K562 (cell line): ENCODE measurements around the gene C1orf87. TPM values are rescaled to one million over a fixed set of nuclear protein-coding genes. Genes with fewer than 3 reads are reported as not detected.

Experiments
- ATAC-seq: fragments of 200-7000 bp; cut with Tn5 transposase; 3 replicates; pipeline ENCODE4 v1.9.1; 2020; ENCODE audit warnings: moderate library complexity
- BruUV-seq: library from RNA; stranded (reverse); fragments of 400-500 nt; replicated peaks from 2 replicates; lab custom pipeline; 2021; lab: Mats Ljungman, UMichigan
- CTCF ChIA-PET: fragments of 300-600 bp; formaldehyde crosslinking; extraction: SDS; loops from one replicate; lab custom pipeline; 2021; ENCODE audit warnings: low intra/inter-chr PET ratio; lab: Yijun Ruan, JAX
- POLR2A ChIA-PET: fragments of 300-600, 350-650 bp; sonication (Branson Sonifier 250); formaldehyde crosslinking; extraction: SDS; loops from one replicate; lab custom pipeline; 2021; ENCODE audit warnings: antibody characterized with exemption, inconsistent platforms; lab: Yijun Ruan, JAX
- DNase-seq, 4 experiments: peaks; one replicate each; pipeline versions ENCODE4 v3.0.0 to v3.0.0-alpha.2; 2011 to 2018; ENCODE audit warnings: low spot score in 3 of 4, mixed read lengths in 3 of 4; ENCODE audit errors: extremely low read depth in 1 of 4
- FAIRE-seq: peaks from 2 replicates; lab custom pipeline; 2011; peaks lifted over from hg19 to GRCh38; lab: Jason Lieb, UNC
- H2AFZ ChIP-seq: 2 replicates; pipeline ENCODE4 v1.6.0; 2011; ENCODE audit warnings: low read depth, low read length, control low read depth, inconsistent platforms
- H3K27ac ChIP-seq: fragments of 200-600 bp; 3 replicates; pipeline ENCODE4 v1.8.0; 2011; ENCODE audit warnings: low read depth, mild to moderate bottlenecking, control low read depth, inconsistent platforms, low read length, moderate library complexity, mixed read lengths; ENCODE audit errors: extremely low read depth
- H3K27me3 ChIP-seq, 2 experiments: fragments of 300-600 bp in 1 of 2; 2 replicates in 1 of 2; 3 replicates in 1 of 2; pipeline versions ENCODE4 v1.6.0 to v1.8.0; 2011; ENCODE audit warnings: inconsistent platforms in 2 of 2, low read length in 2 of 2, mild to moderate bottlenecking in 1 of 2, mixed read lengths in 1 of 2, moderate library complexity in 1 of 2; ENCODE audit not compliant: control insufficient read depth in 2 of 2, insufficient read depth in 2 of 2
- H3K36me3 ChIP-seq: fragments of 300-600 bp; 3 replicates; pipeline ENCODE4 v1.8.0; 2011; ENCODE audit warnings: mild to moderate bottlenecking, low read length, inconsistent platforms; ENCODE audit not compliant: control insufficient read depth, insufficient read depth
- H3K4me1 ChIP-seq, 2 experiments: fragments of 200-600 bp in 1 of 2; replicated peaks in 1 of 2; 2 replicates in 1 of 2; 3 replicates in 1 of 2; pipeline versions ENCODE4 v1.5.1 to v1.8.0; 2011; ENCODE audit warnings: inconsistent platforms in 2 of 2, low read length in 2 of 2, mild to moderate bottlenecking in 1 of 2, mixed read lengths in 1 of 2, moderate library complexity in 1 of 2; ENCODE audit not compliant: control insufficient read depth in 2 of 2, insufficient read depth in 2 of 2
- H3K4me2 ChIP-seq: 2 replicates; pipeline ENCODE4 v1.6.1; 2011; ENCODE audit warnings: low read length, control low read depth, inconsistent platforms, mixed read lengths; ENCODE audit not compliant: insufficient read depth
- H3K4me3 ChIP-seq: fragments of 200-600 bp; sonication (generic), shearing (Covaris generic); 2 replicates; pipeline ENCODE4 v1.5.1; 2016; ENCODE audit warnings: control low read depth, inconsistent platforms
- H3K79me2 ChIP-seq: fragments of 200-600 bp; 3 replicates; pipeline ENCODE4 v1.8.0; 2011; ENCODE audit warnings: low read length, inconsistent platforms; ENCODE audit not compliant: control insufficient read depth, insufficient read depth
- H3K9ac ChIP-seq, 2 experiments: 2 replicates each; pipeline versions ENCODE4 v1.6.0 to v1.6.1; 2011; ENCODE audit warnings: low read depth in 2 of 2, low read length in 2 of 2, control low read depth in 1 of 2, inconsistent platforms in 1 of 2, mild to moderate bottlenecking in 1 of 2, mixed read lengths in 1 of 2; ENCODE audit not compliant: insufficient read depth in 1 of 2
- H3K9me1 ChIP-seq: one replicate; pipeline ENCODE4 v1.6.0; 2011; ENCODE audit warnings: inconsistent platforms, mild to moderate bottlenecking, low read length, moderate library complexity; ENCODE audit not compliant: control insufficient read depth, insufficient read depth
- H3K9me3 ChIP-seq: replicated peaks from 2 replicates; pipeline ENCODE4 v1.5.1; 2011; ENCODE audit warnings: low read depth, low read length, inconsistent platforms; ENCODE audit not compliant: control insufficient read depth, insufficient read depth
- H4K20me1 ChIP-seq: replicated peaks from 2 replicates; pipeline ENCODE4 v1.6.1; 2011; ENCODE audit warnings: low read length, inconsistent platforms, mixed read lengths; ENCODE audit not compliant: control insufficient read depth, insufficient read depth
- FOXA3 ChIP-seq, 2 experiments: fragments of 450-650 bp in 1 of 2; sonication (generic) in 1 of 2; formaldehyde crosslinking; IDR thresholded peaks in 1 of 2; conservative IDR thresholded peaks in 1 of 2; 2 replicates each; pipeline versions ENCODE4 v1.4.0 to v1.8.0; 2020 to 2022; ENCODE audit warnings: mild to moderate bottlenecking in 2 of 2, missing genetic modification reagents in 1 of 2
- HMG20B ChIP-seq: fragments of 250-450 bp; sonication (Bioruptor Pico); IDR thresholded peaks from 2 replicates; pipeline ENCODE4 v1.5.0; 2021; ENCODE audit warnings: mild to moderate bottlenecking
- JUN ChIP-seq, 2 experiments: sonication (generic) in 1 of 2; formaldehyde crosslinking in 1 of 2; IDR thresholded peaks; 2 replicates each; pipeline versions ENCODE4 v1.6.1 to v1.8.0; 2012 to 2022; ENCODE audit warnings: borderline replicate concordance in 2 of 2, mild to moderate bottlenecking in 2 of 2, improper control_type of control experiment in 1 of 2, low read depth in 1 of 2, low read length in 1 of 2, missing genetic modification reagents in 1 of 2
- MEIS2 ChIP-seq: fragments of 450-650 bp; IDR thresholded peaks from 2 replicates; pipeline ENCODE4 v1.6.1; 2014; ENCODE audit warnings: mild to moderate bottlenecking; ENCODE audit not compliant: partially characterized antibody
- PCBP1 ChIP-seq: fragments of 200-400 bp; formaldehyde crosslinking; IDR thresholded peaks from 2 replicates; pipeline ENCODE4 v1.6.1; 2018; ENCODE audit warnings: mild to moderate bottlenecking, low read depth, low read length; ENCODE audit not compliant: poor library complexity, severe bottlenecking
- PML ChIP-seq: IDR thresholded peaks from 2 replicates; pipeline ENCODE4 v1.6.1; 2012; ENCODE audit warnings: low read length, inconsistent platforms
- RBBP5 ChIP-seq: fragments of 200-600 bp; sonication (generic); IDR thresholded peaks from 2 replicates; pipeline ENCODE4 v1.6.1; 2012; ENCODE audit warnings: borderline replicate concordance, mild to moderate bottlenecking, low read length, control low read depth, inconsistent platforms; ENCODE audit not compliant: insufficient read depth, poor library complexity, severe bottlenecking
- TCF7L2 ChIP-seq: fragments of 150-350 bp; IDR thresholded peaks from 2 replicates; pipeline ENCODE4 v1.6.1; 2016; ENCODE audit warnings: low read depth, mild to moderate bottlenecking, low read length, moderate library complexity
- WGBS: fragments of 100-300 bp; shearing (Covaris generic); methylation state at CpG from one replicate; pipeline ENCODE4 v1.1.6; 2016; ENCODE audit warnings: low coverage, mixed read lengths; ENCODE audit not compliant: insufficient coverage; ENCODE audit errors: missing lambda C conversion rate; 5-methylcytosine and 5-hydroxymethylcytosine counted together
- in situ Hi-C: fragments of 300-500 bp; cut with MboI; formaldehyde crosslinking; loops from 4 replicates; pipeline ENCODE4 v1.15.0; 2018; ENCODE audit warnings: inconsistent platforms, mixed read lengths
- intact Hi-C: fragments of 100-400 bp; cut with micrococcal nuclease; formaldehyde crosslinking; loops from 2 replicates; pipeline ENCODE4 v1.14.2; 2022
- polyA plus RNA-seq, 8 experiments: library from polyadenylated mRNA; depleted of rRNA in 4 of 8; stranded (reverse) in 5 of 8; unstranded in 3 of 8; fragments of >200 nt; fragmentation: Nextera tagmentation in 2 of 8; fragmentation: Illumina TruSeq in 1 of 8; extraction: Ambion mirVana in 2 of 8; extraction: Trizol in 1 of 8; gene quantifications; 2 replicates each; pipeline versions ENCODE4 v1.2.1 to v1.2.3, GENCODE V29; 2011 to 2014; ENCODE audit warnings: inconsistent platforms in 1 of 8, missing spikeins in 1 of 8
- total RNA-seq, 7 experiments: library from RNA; depleted of rRNA in 6 of 7; stranded (reverse); fragments of >200 nt in 6 of 7; fragmentation: Illumina TruSeq in 2 of 7; extraction: Trizol in 2 of 7; gene quantifications; 2 replicates each; pipeline versions ENCODE4 v1.2.1 to v1.2.3, GENCODE V29; 2011 to 2021; ENCODE audit warnings: low replicate concordance in 1 of 7
- TF ChIP-seq, protein P1 (sequence below): sonication (generic); formaldehyde crosslinking; IDR thresholded peaks from 2 replicates; pipeline ENCODE4 v1.8.0; 2022; ENCODE audit warnings: mild to moderate bottlenecking, missing genetic modification reagents
- TF ChIP-seq, protein P2 (sequence below): sonication (generic); formaldehyde crosslinking; IDR thresholded peaks from 2 replicates; pipeline ENCODE4 v1.8.0; 2023; ENCODE audit warnings: missing genetic modification reagents, mild to moderate bottlenecking, borderline replicate concordance
- TF ChIP-seq, protein P3 (sequence below): sonication (generic); formaldehyde crosslinking; IDR thresholded peaks from 2 replicates; pipeline ENCODE4 v1.8.1; 2023; ENCODE audit warnings: mild to moderate bottlenecking, missing genetic modification reagents
- TF ChIP-seq, protein P4 (sequence below): fragments of 250-450 bp; sonication (Bioruptor Pico); IDR thresholded peaks from 2 replicates; pipeline ENCODE4 v1.5.0; 2020; ENCODE audit warnings: mild to moderate bottlenecking

The C1orf87 gene
- total and polyA plus RNA-seq, 9 of the 15 experiments (the other 6 are each of a cell fraction or from before 2014, with no cell fraction given), result not detected

DNA sequence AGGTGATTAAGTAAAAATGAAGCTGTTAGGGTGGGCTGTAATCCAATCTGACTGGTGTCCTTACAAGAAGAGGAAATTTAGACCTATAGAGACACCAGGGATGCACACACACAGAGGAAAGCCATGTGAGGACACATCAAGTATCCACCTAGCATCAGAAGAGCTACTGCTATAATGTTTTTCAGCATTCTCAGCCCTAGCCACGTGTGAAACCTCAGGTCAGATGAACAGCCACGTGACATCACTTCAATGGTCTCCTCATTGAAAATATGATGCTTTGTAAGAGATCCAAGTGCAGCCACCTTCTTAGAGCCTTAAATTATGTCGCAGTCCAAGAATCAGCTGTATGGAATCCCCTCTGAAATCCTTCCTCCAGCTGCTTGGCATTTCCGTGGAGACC, 65.1 kb downstream of the C1orf87 start:
- H2AFZ ChIP-seq, result no peak overlapping the region
- no peaks in the 10 kb centered on the region for H3K36me3 ChIP-seq
- no peaks in the 10 kb centered on the region for H3K9me3 ChIP-seq
- H3K9ac ChIP-seq, result no peak overlapping the region
- FAIRE-seq, result no peak
- no peak overlapping the region for H3K4me2 ChIP-seq
- WGBS, result 0% methylated on average over 4 of the region's 4 CpGs
- ChIA-PET CTCF (no interaction called here), POLR2A (no interaction called here)
- in situ Hi-C loops (no loop called here), intact Hi-C loops (no loop called here)
- H3K4me3 ChIP-seq, result no peak overlapping the region
- no peaks in the 10 kb centered on the region for H3K27me3 ChIP-seq
- H3K79me2 ChIP-seq, result no peaks in the 10 kb centered on the region
- H3K9me1 ChIP-seq, result no peaks in the 10 kb centered on the region
- no peaks in the 10 kb centered on the region for H4K20me1 ChIP-seq
- H3K27ac ChIP-seq, result no peak overlapping the region
- DNase-seq, result no peak
- no peak for ATAC-seq
- BruUV-seq, result no TSS peak
- no peaks in the 10 kb centered on the region for H3K4me1 ChIP-seq
- TF ChIP-seq MEIS2, result no peak
- TF ChIP-seq, protein P1, sequence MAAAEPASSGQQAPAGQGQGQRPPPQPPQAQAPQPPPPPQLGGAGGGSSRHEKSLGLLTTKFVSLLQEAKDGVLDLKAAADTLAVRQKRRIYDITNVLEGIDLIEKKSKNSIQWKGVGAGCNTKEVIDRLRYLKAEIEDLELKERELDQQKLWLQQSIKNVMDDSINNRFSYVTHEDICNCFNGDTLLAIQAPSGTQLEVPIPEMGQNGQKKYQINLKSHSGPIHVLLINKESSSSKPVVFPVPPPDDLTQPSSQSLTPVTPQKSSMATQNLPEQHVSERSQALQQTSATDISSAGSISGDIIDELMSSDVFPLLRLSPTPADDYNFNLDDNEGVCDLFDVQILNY (CRISPR knock-in tag), result no peak
- TF ChIP-seq, protein P2, sequence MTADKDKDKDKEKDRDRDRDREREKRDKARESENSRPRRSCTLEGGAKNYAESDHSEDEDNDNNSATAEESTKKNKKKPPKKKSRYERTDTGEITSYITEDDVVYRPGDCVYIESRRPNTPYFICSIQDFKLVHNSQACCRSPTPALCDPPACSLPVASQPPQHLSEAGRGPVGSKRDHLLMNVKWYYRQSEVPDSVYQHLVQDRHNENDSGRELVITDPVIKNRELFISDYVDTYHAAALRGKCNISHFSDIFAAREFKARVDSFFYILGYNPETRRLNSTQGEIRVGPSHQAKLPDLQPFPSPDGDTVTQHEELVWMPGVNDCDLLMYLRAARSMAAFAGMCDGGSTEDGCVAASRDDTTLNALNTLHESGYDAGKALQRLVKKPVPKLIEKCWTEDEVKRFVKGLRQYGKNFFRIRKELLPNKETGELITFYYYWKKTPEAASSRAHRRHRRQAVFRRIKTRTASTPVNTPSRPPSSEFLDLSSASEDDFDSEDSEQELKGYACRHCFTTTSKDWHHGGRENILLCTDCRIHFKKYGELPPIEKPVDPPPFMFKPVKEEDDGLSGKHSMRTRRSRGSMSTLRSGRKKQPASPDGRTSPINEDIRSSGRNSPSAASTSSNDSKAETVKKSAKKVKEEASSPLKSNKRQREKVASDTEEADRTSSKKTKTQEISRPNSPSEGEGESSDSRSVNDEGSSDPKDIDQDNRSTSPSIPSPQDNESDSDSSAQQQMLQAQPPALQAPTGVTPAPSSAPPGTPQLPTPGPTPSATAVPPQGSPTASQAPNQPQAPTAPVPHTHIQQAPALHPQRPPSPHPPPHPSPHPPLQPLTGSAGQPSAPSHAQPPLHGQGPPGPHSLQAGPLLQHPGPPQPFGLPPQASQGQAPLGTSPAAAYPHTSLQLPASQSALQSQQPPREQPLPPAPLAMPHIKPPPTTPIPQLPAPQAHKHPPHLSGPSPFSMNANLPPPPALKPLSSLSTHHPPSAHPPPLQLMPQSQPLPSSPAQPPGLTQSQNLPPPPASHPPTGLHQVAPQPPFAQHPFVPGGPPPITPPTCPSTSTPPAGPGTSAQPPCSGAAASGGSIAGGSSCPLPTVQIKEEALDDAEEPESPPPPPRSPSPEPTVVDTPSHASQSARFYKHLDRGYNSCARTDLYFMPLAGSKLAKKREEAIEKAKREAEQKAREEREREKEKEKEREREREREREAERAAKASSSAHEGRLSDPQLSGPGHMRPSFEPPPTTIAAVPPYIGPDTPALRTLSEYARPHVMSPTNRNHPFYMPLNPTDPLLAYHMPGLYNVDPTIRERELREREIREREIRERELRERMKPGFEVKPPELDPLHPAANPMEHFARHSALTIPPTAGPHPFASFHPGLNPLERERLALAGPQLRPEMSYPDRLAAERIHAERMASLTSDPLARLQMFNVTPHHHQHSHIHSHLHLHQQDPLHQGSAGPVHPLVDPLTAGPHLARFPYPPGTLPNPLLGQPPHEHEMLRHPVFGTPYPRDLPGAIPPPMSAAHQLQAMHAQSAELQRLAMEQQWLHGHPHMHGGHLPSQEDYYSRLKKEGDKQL (CRISPR knock-in tag), result no peak
- TF ChIP-seq PML, result no peak
- TF ChIP-seq, protein P3, sequence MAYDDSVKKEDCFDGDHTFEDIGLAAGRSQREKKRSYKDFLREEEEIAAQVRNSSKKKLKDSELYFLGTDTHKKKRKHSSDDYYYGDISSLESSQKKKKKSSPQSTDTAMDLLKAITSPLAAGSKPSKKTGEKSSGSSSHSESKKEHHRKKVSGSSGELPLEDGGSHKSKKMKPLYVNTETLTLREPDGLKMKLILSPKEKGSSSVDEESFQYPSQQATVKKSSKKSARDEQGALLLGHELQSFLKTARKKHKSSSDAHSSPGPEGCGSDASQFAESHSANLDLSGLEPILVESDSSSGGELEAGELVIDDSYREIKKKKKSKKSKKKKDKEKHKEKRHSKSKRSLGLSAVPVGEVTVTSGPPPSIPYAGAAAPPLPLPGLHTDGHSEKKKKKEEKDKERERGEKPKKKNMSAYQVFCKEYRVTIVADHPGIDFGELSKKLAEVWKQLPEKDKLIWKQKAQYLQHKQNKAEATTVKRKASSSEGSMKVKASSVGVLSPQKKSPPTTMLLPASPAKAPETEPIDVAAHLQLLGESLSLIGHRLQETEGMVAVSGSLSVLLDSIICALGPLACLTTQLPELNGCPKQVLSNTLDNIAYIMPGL (CRISPR knock-in tag), result no peak
- TF ChIP-seq, protein P4, sequence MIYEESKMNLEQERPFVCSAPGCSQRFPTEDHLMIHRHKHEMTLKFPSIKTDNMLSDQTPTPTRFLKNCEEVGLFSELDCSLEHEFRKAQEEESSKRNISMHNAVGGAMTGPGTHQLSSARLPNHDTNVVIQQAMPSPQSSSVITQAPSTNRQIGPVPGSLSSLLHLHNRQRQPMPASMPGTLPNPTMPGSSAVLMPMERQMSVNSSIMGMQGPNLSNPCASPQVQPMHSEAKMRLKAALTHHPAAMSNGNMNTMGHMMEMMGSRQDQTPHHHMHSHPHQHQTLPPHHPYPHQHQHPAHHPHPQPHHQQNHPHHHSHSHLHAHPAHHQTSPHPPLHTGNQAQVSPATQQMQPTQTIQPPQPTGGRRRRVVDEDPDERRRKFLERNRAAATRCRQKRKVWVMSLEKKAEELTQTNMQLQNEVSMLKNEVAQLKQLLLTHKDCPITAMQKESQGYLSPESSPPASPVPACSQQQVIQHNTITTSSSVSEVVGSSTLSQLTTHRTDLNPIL (CRISPR knock-in tag), result no peak
- TF ChIP-seq HMG20B, result no peak
- no peak for TF ChIP-seq PCBP1
- no peak for TF ChIP-seq RBBP5
- no peak for TF ChIP-seq TCF7L2
- TF ChIP-seq JUN (IDR thresholded peaks at IDR 0.05; ENCODE audit: borderline replicate concordance, low read depth, low read length), result no peak
- no peak for TF ChIP-seq JUN (CRISPR knock-in tag; IDR thresholded peaks at IDR 0.05; ENCODE audit: borderline replicate concordance)
- TF ChIP-seq FOXA3 (CRISPR knock-in tag; conservative IDR thresholded peaks at IDR 0.05 in 1 of 2, IDR thresholded peaks at IDR 0.05 in 1 of 2), result no peak
